ES-I3 (cell line): ENCODE results near the gene RPL27A.

Experiments
- H3K36me3 ChIP-seq: 2 replicates; pipeline ENCODE4 v1.6.1; 2013; ENCODE audit warnings: mild to moderate bottlenecking, low read length, control low read depth, moderate library complexity; ENCODE audit not compliant: insufficient read depth
- H3K4me1 ChIP-seq: 2 replicates; pipeline ENCODE4 v1.6.1; 2013; ENCODE audit warnings: mild to moderate bottlenecking, control low read depth, low read length; ENCODE audit not compliant: insufficient read depth
- H3K9ac ChIP-seq: 2 replicates; pipeline ENCODE4 v1.6.1; 2013; ENCODE audit warnings: low read depth, mild to moderate bottlenecking, low read length, moderate library complexity
- H3K9me3 ChIP-seq: 2 replicates; pipeline ENCODE4 v1.6.1; 2013; ENCODE audit warnings: mild to moderate bottlenecking, low read length, moderate library complexity; ENCODE audit not compliant: control insufficient read depth, insufficient read depth

Gene RPL27A

GRCh38 chr11:8717544-8717875 is 34.9 kb downstream of the RPL27A start:
- Histone ChIP-seq H3K9me3 (no peaks in the 10 kb centered on the region), H3K9ac (no peak overlapping the region), H3K4me1 (peaks cover 43% of the 10 kb centered on the region), H3K36me3 (no peaks in the 10 kb centered on the region)

- no peaks in the 10 kb centered on the region for H3K9me3 ChIP-seq
- peaks cover 48% of the 10 kb centered on the region for H3K4me1 ChIP-seq
- H3K36me3 ChIP-seq, result 0 out of 2 replicates have a peak, but pooled peaks cover 2% of the 10 kb centered on the region
- H3K9ac ChIP-seq, result no peak overlapping the region
Observed at GRCh38 chr11:8717876-8718753, 35.5 kb downstream of the RPL27A start.

GRCh38 chr11:8719211-8719649 is 36.6 kb downstream of the RPL27A start:
- 0 out of 2 replicates have a peak, but pooled peaks cover 2% of the 10 kb centered on the region for H3K36me3 ChIP-seq
- H3K4me1 ChIP-seq, result peaks cover 49% of the 10 kb centered on the region
- H3K9ac ChIP-seq, result no peak overlapping the region
- no peaks in the 10 kb centered on the region for H3K9me3 ChIP-seq

GRCh38 chr11:8719721-8720120 is 37.1 kb downstream of the RPL27A start:
- peaks cover 49% of the 10 kb centered on the region for H3K4me1 ChIP-seq
- H3K9ac ChIP-seq, result no peak overlapping the region
- 0 out of 2 replicates have a peak, but pooled peaks cover 2% of the 10 kb centered on the region for H3K36me3 ChIP-seq
- no peaks in the 10 kb centered on the region for H3K9me3 ChIP-seq

- H3K9me3 ChIP-seq, result no peaks in the 10 kb centered on the region
- no peak overlapping the region for H3K9ac ChIP-seq
- H3K4me1 ChIP-seq, result peaks cover 49% of the 10 kb centered on the region
- H3K36me3 ChIP-seq, result 0 out of 2 replicates have a peak, but pooled peaks cover 2% of the 10 kb centered on the region
Observed at GRCh38 chr11:8720352-8720751, 37.8 kb downstream of the RPL27A start.

GRCh38 chr11:8720868-8721608 is 38.4 kb downstream of the RPL27A start:
- no peaks in the 10 kb centered on the region for H3K9me3 ChIP-seq
- H3K9ac ChIP-seq, result no peak overlapping the region
- 0 out of 2 replicates have a peak, but pooled peaks cover 2% of the 10 kb centered on the region for H3K36me3 ChIP-seq
- H3K4me1 ChIP-seq, result peaks cover 49% of the 10 kb centered on the region

- Histone ChIP-seq H3K9ac (no peak overlapping the region), H3K4me1 (peaks cover 49% of the 10 kb centered on the region), H3K36me3 (0 out of 2 replicates have a peak, but pooled peaks cover 2% of the 10 kb centered on the region), H3K9me3 (no peaks in the 10 kb centered on the region)
Observed at GRCh38 chr11:8721609-8722500, 39.3 kb downstream of the RPL27A start.

GRCh38 chr11:8722809-8723208 is 40.2 kb downstream of the RPL27A start:
- Histone ChIP-seq H3K4me1 (peaks cover 40% of the 10 kb centered on the region), H3K9ac (no peak overlapping the region), H3K36me3 (0 out of 2 replicates have a peak, but pooled peaks cover 2% of the 10 kb centered on the region), H3K9me3 (no peaks in the 10 kb centered on the region)

GRCh38 chr11:8723711-8724110 is 41.1 kb downstream of the RPL27A start:
- Histone ChIP-seq H3K9me3 (no peaks in the 10 kb centered on the region), H3K36me3 (0 out of 2 replicates have a peak, but pooled peaks cover 2% of the 10 kb centered on the region), H3K9ac (no peak overlapping the region), H3K4me1 (peaks cover 33% of the 10 kb centered on the region)

- Histone ChIP-seq H3K9me3 (no peaks in the 10 kb centered on the region), H3K4me1 (peaks cover 24% of the 10 kb centered on the region), H3K9ac (no peak overlapping the region), H3K36me3 (0 out of 2 replicates have a peak, but pooled peaks cover 2% of the 10 kb centered on the region)
Observed at GRCh38 chr11:8724682-8725081, 42.1 kb downstream of the RPL27A start.

- 0 out of 2 replicates have a peak, but pooled peaks cover 2% of the 10 kb centered on the region for H3K36me3 ChIP-seq
- H3K9ac ChIP-seq, result no peak overlapping the region
- no peaks in the 10 kb centered on the region for H3K9me3 ChIP-seq
- H3K4me1 ChIP-seq, result peaks cover 17% of the 10 kb centered on the region
Observed at GRCh38 chr11:8726395-8726794, 43.8 kb downstream of the RPL27A start.

- Histone ChIP-seq H3K36me3 (no peaks in the 10 kb centered on the region), H3K4me1 (peaks cover 8% of the 10 kb centered on the region; the same call in 1 of the 2 replicates), H3K9me3 (no peaks in the 10 kb centered on the region), H3K9ac (no peak overlapping the region)
Observed at GRCh38 chr11:8728563-8728962, 46.0 kb downstream of the RPL27A start.

GRCh38 chr11:8729067-8729466 is 46.5 kb downstream of the RPL27A start:
- H3K36me3 ChIP-seq, result no peaks in the 10 kb centered on the region
- H3K4me1 ChIP-seq, result peaks cover 8% of the 10 kb centered on the region; the same call in 1 of the 2 replicates
- no peaks in the 10 kb centered on the region for H3K9me3 ChIP-seq
- H3K9ac ChIP-seq, result no peak overlapping the region
